Keratinocyte (primary cell): ENCODE results near the gene API5. TPM values are rescaled to one million over a fixed set of nuclear protein-coding genes. Genes with fewer than 3 reads are reported as not detected.
A peak's percentile ranks its signal among the peaks of the same experiment; 100 is the strongest.

Source experiments
- DNase-seq: peaks from one replicate; pipeline ENCODE4 v3.0.0-alpha.2; 2011; ENCODE audit warnings: low read depth, missing footprints, low spot score
- FAIRE-seq: peaks from 2 replicates; lab custom pipeline; 2011; peaks lifted over from hg19 to GRCh38; lab: Jason Lieb, UNC
- H2AFZ ChIP-seq: 2 replicates; pipeline ENCODE4 v1.6.0; 2012; ENCODE audit warnings: low read length, control low read depth, inconsistent platforms; ENCODE audit not compliant: control insufficient read depth
- H3K27ac ChIP-seq: 2 replicates; pipeline ENCODE4 v1.5.1; 2011; ENCODE audit warnings: low read length; ENCODE audit not compliant: control insufficient read depth, insufficient read depth
- H3K27me3 ChIP-seq: 3 replicates; pipeline ENCODE4 v1.6.0; 2011; ENCODE audit warnings: low read length; ENCODE audit not compliant: control insufficient read depth, insufficient read depth; ENCODE audit errors: extremely low read depth
- H3K36me3 ChIP-seq, 2 experiments: 2 replicates in 1 of 2; 3 replicates in 1 of 2; pipeline ENCODE4 v1.5.1; 2011; ENCODE audit warnings: low read length in 2 of 2, mild to moderate bottlenecking in 1 of 2; ENCODE audit not compliant: control insufficient read depth in 2 of 2, insufficient read depth in 2 of 2; ENCODE audit errors: extremely low read depth in 1 of 2
- H3K4me1 ChIP-seq: 3 replicates; pipeline ENCODE4 v1.5.1; 2011; ENCODE audit warnings: low read length; ENCODE audit not compliant: control insufficient read depth, insufficient read depth; ENCODE audit errors: extremely low read depth
- H3K4me2 ChIP-seq: 3 replicates; pipeline ENCODE4 v1.6.0; 2011; ENCODE audit warnings: low read depth, low read length; ENCODE audit not compliant: control insufficient read depth, insufficient read depth; ENCODE audit errors: extremely low read depth
- H3K4me3 ChIP-seq, 3 experiments: fragments of 200-600 bp in 1 of 3; sonication (generic) in 1 of 3; 2 replicates in 2 of 3; 3 replicates in 1 of 3; pipeline ENCODE4 v1.5.1; 2011 to 2016; ENCODE audit warnings: low read length in 3 of 3, mild to moderate bottlenecking in 3 of 3, control low read depth in 2 of 3, inconsistent platforms in 1 of 3, low read depth in 1 of 3, mixed read lengths in 1 of 3, mixed run types in 1 of 3, moderate library complexity in 1 of 3; ENCODE audit not compliant: control insufficient read depth in 2 of 3, insufficient read depth in 2 of 3; ENCODE audit errors: extremely low read depth in 1 of 3
- H3K79me2 ChIP-seq: 2 replicates; pipeline ENCODE4 v1.6.0; 2012; ENCODE audit warnings: low read length; ENCODE audit not compliant: control insufficient read depth, insufficient read depth
- H3K9ac ChIP-seq: 3 replicates; pipeline ENCODE4 v1.6.0; 2011; ENCODE audit warnings: low read length; ENCODE audit not compliant: control insufficient read depth, insufficient read depth; ENCODE audit errors: extremely low read depth
- H3K9me1 ChIP-seq: 3 replicates; pipeline ENCODE4 v1.6.0; 2011; ENCODE audit warnings: low read length; ENCODE audit not compliant: control insufficient read depth, insufficient read depth; ENCODE audit errors: extremely low read depth
- H3K9me3 ChIP-seq: 2 replicates; pipeline ENCODE4 v1.5.1; 2012; ENCODE audit warnings: low read depth, low read length; ENCODE audit not compliant: control insufficient read depth
- H4K20me1 ChIP-seq: 3 replicates; pipeline ENCODE4 v1.6.0; 2011; ENCODE audit warnings: low read length; ENCODE audit not compliant: control insufficient read depth, insufficient read depth; ENCODE audit errors: extremely low read depth
- CTCF ChIP-seq, 3 experiments: IDR thresholded peaks in 1 of 3; conservative IDR thresholded peaks in 1 of 3; optimal IDR thresholded peaks in 1 of 3; 2 replicates in 2 of 3; 3 replicates in 1 of 3; pipeline versions ENCODE3 to v1.5.1; 2011; ENCODE audit warnings: low read length in 3 of 3, mild to moderate bottlenecking in 3 of 3, moderate library complexity in 2 of 3, control low read depth in 1 of 3, inconsistent platforms in 1 of 3; ENCODE audit not compliant: insufficient read depth in 2 of 3; ENCODE audit errors: extremely low read depth in 1 of 3
- EZH2 ChIP-seq: IDR thresholded peaks from one replicate; pipeline ENCODE4 v1.6.1; 2012; ENCODE audit warnings: inconsistent platforms, mild to moderate bottlenecking, low read length, moderate library complexity
- dilution Hi-C: fragments of 300-500 bp; cut with MboI; formaldehyde crosslinking; loops from one replicate; pipeline ENCODE4 v1.7.0; 2020; ENCODE audit warnings: low sequenced_read_pairs; ENCODE audit not compliant: extremely low pct_ligation_motif_present
- polyA plus RNA-seq, 5 experiments: library from polyadenylated mRNA; depleted of rRNA in 3 of 5; stranded (reverse) in 3 of 5; stranded (forward) in 1 of 5; unstranded in 1 of 5; fragments of >200 nt; gene quantifications; 1 replicate in 1 of 5; 2 replicates in 3 of 5; 3 replicates in 1 of 5; pipeline versions ENCODE4 v1.2.1 to v1.2.3, GENCODE V29; 2011 to 2012; ENCODE audit warnings: missing spikeins in 2 of 5, low read depth in 1 of 5, low replicate concordance in 1 of 5

API5 gene
- polyA plus RNA-seq, 1 donor (not counting 4 experiments of a cell fraction or from before 2014, with no cell fraction given), result 117 TPM

DNA sequence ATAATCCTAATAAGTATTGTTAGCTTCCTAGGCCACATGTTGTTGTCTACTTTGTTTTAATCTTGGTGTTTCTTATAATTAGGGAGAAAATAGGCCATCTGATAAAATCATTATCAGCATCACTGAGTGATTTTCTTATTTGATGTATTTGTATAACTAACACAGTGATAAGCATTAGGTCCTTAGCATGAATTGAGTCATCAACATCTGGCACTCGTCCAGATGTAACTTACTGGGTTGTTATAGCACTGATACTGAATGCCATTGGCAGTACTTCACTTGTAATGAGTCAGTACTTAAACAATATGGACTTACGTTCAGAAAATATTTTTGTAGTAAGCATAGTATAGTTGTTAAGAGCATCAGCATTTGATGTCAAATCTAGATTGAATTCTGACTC lies 16.2 kb downstream of the API5 start:
- Histone ChIP-seq H3K36me3 (peaks cover 31 to 50% of the 10 kb centered on the region in 2 experiments), H3K4me2 (no peak overlapping the region), H3K9me1 (no peaks in the 10 kb centered on the region), H3K4me3 (no peak overlapping the region), H3K27me3 (no peaks in the 10 kb centered on the region), H3K9me3 (no peaks in the 10 kb centered on the region), H3K4me1 (no peaks in the 10 kb centered on the region), H3K27ac (no peak overlapping the region), H3K79me2 (peaks cover 3% of the 10 kb centered on the region), H2AFZ (no peak overlapping the region), H4K20me1 (no peaks in the 10 kb centered on the region), H3K9ac (no peak overlapping the region)
- TF ChIP-seq EZH2 (no peak), CTCF (optimal IDR thresholded peaks at IDR 0.05 in 1 of 3, IDR thresholded peaks at IDR 0.05 in 1 of 3, conservative IDR thresholded peaks at IDR 0.05 in 1 of 3; ENCODE audit: extremely low read depth in 1 of 3, insufficient read depth in 2 of 3, low read length in 3 of 3) (no peak)
- dilution Hi-C loops, result no loop called here
- FAIRE-seq (peak; percentile 88), DNase-seq (peak; percentile 73)

DNA sequence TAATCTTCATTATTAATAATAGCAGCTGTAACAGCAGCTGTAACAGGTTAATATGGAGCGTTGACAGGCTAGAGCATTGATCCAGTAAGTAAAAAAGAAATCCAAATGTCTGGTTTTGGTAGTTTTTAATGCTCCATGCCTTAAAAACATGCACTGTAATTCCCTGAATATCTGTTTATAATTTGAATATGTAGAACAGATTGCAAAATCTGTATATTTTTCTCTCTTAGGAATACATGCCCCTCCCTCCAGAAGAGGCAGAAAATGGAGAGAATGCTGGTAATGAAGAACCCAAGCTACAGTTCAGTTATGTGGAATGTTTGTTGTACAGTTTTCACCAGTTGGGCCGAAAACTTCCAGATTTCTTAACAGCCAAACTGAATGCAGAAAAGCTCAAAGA lies 16.7 kb downstream of the API5 start:
- H3K9me3 ChIP-seq, result no peaks in the 10 kb centered on the region
- FAIRE-seq, result no peak
- dilution Hi-C loops, result no loop called here
- H3K36me3 ChIP-seq, result peaks cover 29 to 46% of the 10 kb centered on the region in 2 experiments
- H3K4me3 ChIP-seq, result no peak overlapping the region
- H3K27ac ChIP-seq, result no peak overlapping the region
- no peak overlapping the region for H2AFZ ChIP-seq
- no peaks in the 10 kb centered on the region for H3K9me1 ChIP-seq
- no peaks in the 10 kb centered on the region for H3K27me3 ChIP-seq
- DNase-seq, result no peak
- no peaks in the 10 kb centered on the region for H3K4me1 ChIP-seq
- no peak overlapping the region for H3K4me2 ChIP-seq
- no peak for TF ChIP-seq CTCF (optimal IDR thresholded peaks at IDR 0.05 in 1 of 3, IDR thresholded peaks at IDR 0.05 in 1 of 3, conservative IDR thresholded peaks at IDR 0.05 in 1 of 3; ENCODE audit: extremely low read depth in 1 of 3, insufficient read depth in 2 of 3, low read length in 3 of 3)
- TF ChIP-seq EZH2, result no peak
- peaks cover 3% of the 10 kb centered on the region for H3K79me2 ChIP-seq
- no peaks in the 10 kb centered on the region for H4K20me1 ChIP-seq
- no peak overlapping the region for H3K9ac ChIP-seq
